ENCODE results near the gene MTIF2. TPM values are rescaled to one million over a fixed set of nuclear protein-coding genes. Genes with fewer than 3 reads are reported as not detected.

The MTIF2 gene
- total RNA-seq, 1 experiment from 2014 or later, result 49.6 TPM

DNA sequence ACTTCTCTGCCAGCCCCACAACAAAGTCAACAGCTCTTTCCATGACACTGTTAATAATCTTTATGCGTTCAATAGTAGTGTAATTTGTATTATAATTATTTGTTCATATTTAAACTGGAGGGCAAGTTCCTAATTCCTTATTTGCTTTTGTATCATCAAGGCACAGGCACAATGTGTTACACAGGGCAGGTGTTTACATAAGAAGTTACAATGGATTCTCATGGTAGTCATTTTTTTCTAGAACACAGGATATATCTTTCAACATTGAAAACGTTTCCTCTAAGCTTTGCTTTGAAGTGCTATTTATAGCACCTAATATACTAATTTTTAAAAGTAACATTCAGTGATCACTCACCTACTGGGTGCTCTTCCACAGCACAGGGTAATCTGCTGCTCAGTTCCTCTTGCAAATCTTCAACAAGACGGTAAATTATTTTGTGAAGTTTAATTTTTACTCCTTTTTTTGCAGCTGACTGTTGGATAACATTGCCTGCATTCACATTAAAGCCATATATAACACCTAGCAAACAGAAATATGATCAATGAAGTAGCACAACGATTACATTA lies 29.3 kb downstream of the MTIF2 start:
- Histone ChIP-seq H3K27ac (ENCODE audit: low read length) (no peak overlapping the region), H3K4me1 (ENCODE audit: insufficient read depth, low read length) (peaks cover 5% of the 10 kb centered on the region), H3F3A (ENCODE audit: low read length, unreplicated experiment) (peaks cover 11% of the 10 kb centered on the region), H3K79me2 (ENCODE audit: low read length) (peaks cover 14% of the 10 kb centered on the region), H3K4me3 (ENCODE audit: low read length) (no peak overlapping the region), H3K27me3 (ENCODE audit: low read length) (no peaks in the 10 kb centered on the region), H3K9me3 (ENCODE audit: low read length) (no peaks in the 10 kb centered on the region), H3K9ac (ENCODE audit: low read length) (no peak overlapping the region), H2AFZ (ENCODE audit: low read length) (no peak overlapping the region), H3K36me3 (ENCODE audit: low read depth, low read length) (peaks cover 52% of the 10 kb centered on the region), H4K20me1 (ENCODE audit: low read length) (peaks cover 17% of the 10 kb centered on the region), H3K9me2 (replicated peaks; ENCODE audit: low read length) (no peaks in the 10 kb centered on the region), H3K4me2 (ENCODE audit: low read length) (no peak overlapping the region)
- no TSS peak for BruUV-seq (replicated peaks)
- ChIA-PET CTCF (no interaction called here), POLR2A (ENCODE audit: unreplicated experiment) (no interaction called here)
- TF ChIP-seq, protein P1, sequence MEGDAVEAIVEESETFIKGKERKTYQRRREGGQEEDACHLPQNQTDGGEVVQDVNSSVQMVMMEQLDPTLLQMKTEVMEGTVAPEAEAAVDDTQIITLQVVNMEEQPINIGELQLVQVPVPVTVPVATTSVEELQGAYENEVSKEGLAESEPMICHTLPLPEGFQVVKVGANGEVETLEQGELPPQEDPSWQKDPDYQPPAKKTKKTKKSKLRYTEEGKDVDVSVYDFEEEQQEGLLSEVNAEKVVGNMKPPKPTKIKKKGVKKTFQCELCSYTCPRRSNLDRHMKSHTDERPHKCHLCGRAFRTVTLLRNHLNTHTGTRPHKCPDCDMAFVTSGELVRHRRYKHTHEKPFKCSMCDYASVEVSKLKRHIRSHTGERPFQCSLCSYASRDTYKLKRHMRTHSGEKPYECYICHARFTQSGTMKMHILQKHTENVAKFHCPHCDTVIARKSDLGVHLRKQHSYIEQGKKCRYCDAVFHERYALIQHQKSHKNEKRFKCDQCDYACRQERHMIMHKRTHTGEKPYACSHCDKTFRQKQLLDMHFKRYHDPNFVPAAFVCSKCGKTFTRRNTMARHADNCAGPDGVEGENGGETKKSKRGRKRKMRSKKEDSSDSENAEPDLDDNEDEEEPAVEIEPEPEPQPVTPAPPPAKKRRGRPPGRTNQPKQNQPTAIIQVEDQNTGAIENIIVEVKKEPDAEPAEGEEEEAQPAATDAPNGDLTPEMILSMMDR (conservative IDR thresholded peaks at IDR 0.05; ENCODE audit: low read depth, low read length), result no peak
- no peak for TF ChIP-seq EZH2 (IDR thresholded peaks at IDR 0.05; ENCODE audit: low read length, unreplicated experiment)
- no peak for TF ChIP-seq EZH2phosphoT487 (IDR thresholded peaks at IDR 0.05; ENCODE audit: borderline replicate concordance, low read length)
- intact Hi-C loops (cut with micrococcal nuclease), result loop anchor here (10.0 kb wide), 1 partner anchor 275 kb away; the partner anchor contains the start of gene CFAP36
- no peak for ATAC-seq
- no peak for DNase-seq

DNA sequence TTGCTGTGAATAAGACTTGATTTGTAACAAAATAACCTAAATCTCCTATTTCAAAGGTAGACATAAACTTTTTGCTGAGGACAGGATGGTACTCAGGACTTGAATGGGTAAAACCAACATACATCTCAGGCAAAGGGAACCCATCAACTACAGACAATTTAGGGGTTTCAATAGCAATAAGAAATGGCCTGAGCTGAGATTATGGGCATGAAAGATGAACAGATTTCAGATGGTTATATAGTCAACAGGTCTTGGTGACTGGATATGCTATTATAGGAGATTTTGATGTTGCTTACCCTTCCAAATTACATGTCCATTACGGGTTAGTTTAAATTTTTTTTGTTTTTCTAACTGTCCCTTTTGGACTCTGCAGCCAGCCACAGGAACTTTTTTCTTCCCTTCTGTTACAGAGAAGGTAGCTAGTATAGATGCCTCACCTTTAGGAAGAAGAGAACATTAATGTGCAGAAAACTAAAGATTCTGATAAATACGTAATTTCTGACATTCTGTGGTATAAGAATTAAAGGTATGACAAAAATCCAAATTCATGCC lies 32.0 kb downstream of the MTIF2 start:
- Histone ChIP-seq H3K4me2 (ENCODE audit: low read length) (no peak overlapping the region), H3K9ac (ENCODE audit: low read length) (no peak overlapping the region), H3K4me1 (ENCODE audit: insufficient read depth, low read length) (peaks cover 17% of the 10 kb centered on the region), H3K79me2 (ENCODE audit: low read length) (peaks cover 39% of the 10 kb centered on the region), H4K20me1 (ENCODE audit: low read length) (peaks cover 35% of the 10 kb centered on the region), H2AFZ (ENCODE audit: low read length) (no peak overlapping the region), H3K27ac (ENCODE audit: low read length) (no peak overlapping the region), H3K9me2 (replicated peaks; ENCODE audit: low read length) (no peaks in the 10 kb centered on the region), H3K4me3 (ENCODE audit: low read length) (no peak overlapping the region), H3K36me3 (ENCODE audit: low read depth, low read length) (peaks cover 57% of the 10 kb centered on the region), H3K9me3 (ENCODE audit: low read length) (no peaks in the 10 kb centered on the region), H3F3A (ENCODE audit: low read length, unreplicated experiment) (peaks cover 11% of the 10 kb centered on the region), H3K27me3 (ENCODE audit: low read length) (no peaks in the 10 kb centered on the region)
- TF ChIP-seq, protein P1 (conservative IDR thresholded peaks at IDR 0.05; ENCODE audit: low read depth, low read length), result no peak
- TF ChIP-seq EZH2phosphoT487 (IDR thresholded peaks at IDR 0.05; ENCODE audit: borderline replicate concordance, low read length) (no peak), EZH2 (IDR thresholded peaks at IDR 0.05; ENCODE audit: low read length, unreplicated experiment) (no peak)
- no TSS peak for BruUV-seq (replicated peaks)
- no peak for DNase-seq
- ChIA-PET POLR2A (ENCODE audit: unreplicated experiment) (no interaction called here), CTCF (no interaction called here)
- no peak for ATAC-seq
- intact Hi-C loops (cut with micrococcal nuclease), result loop anchor here (10.0 kb wide), 1 partner anchor 278 kb away; the partner anchor contains the start of gene CFAP36
